AG09309 (cell line): ENCODE results near the gene CAV1.

ENCODE experiments used
- DNase-seq: peaks from one replicate; pipeline ENCODE4 v3.0.0-alpha.2; 2010; ENCODE audit warnings: low read depth
- H3K4me3 ChIP-seq: 2 replicates; pipeline ENCODE4 v1.5.1; 2011; ENCODE audit warnings: mild to moderate bottlenecking, low read depth, low read length, moderate library complexity; ENCODE audit not compliant: control insufficient read depth
- CTCF ChIP-seq: IDR thresholded peaks from 2 replicates; pipeline ENCODE4 v1.5.1; 2011; ENCODE audit warnings: mild to moderate bottlenecking, low read depth, low read length, inconsistent platforms; ENCODE audit not compliant: insufficient read depth, control insufficient read depth; ENCODE audit errors: missing control alignments

Gene CAV1

GRCh38 chr7:116538138-116538537, 13.3 kb downstream of the CAV1 start:
- DNase-seq, result no peak
- H3K4me3 ChIP-seq, result no peak overlapping the region
- no peak for TF ChIP-seq CTCF

- no peak for TF ChIP-seq CTCF
- H3K4me3 ChIP-seq, result no peak overlapping the region
- no peak for DNase-seq
Observed at GRCh38 chr7:116539879-116540278, 15.0 kb downstream of the CAV1 start.

GRCh38 chr7:116540743-116541142, 15.9 kb downstream of the CAV1 start:
- H3K4me3 ChIP-seq, result no peak overlapping the region
- DNase-seq, result no peak
- TF ChIP-seq CTCF, result no peak

- DNase-seq, result no peak
- no peak for TF ChIP-seq CTCF
- no peak overlapping the region for H3K4me3 ChIP-seq
Observed at GRCh38 chr7:116541951-116542350, 17.1 kb downstream of the CAV1 start.

GRCh38 chr7:116542618-116543017, 17.8 kb downstream of the CAV1 start:
- TF ChIP-seq CTCF, result no peak
- DNase-seq, result no peak
- H3K4me3 ChIP-seq, result no peak overlapping the region

GRCh38 chr7:116543664-116544063, 18.8 kb downstream of the CAV1 start:
- no peak for DNase-seq
- no peak overlapping the region for H3K4me3 ChIP-seq
- no peak for TF ChIP-seq CTCF

- DNase-seq, result no peak
Observed at GRCh38 chr7:116544487-116544886, 19.7 kb downstream of the CAV1 start.

More at GRCh38 chr7:116544487-116544886, 19.7 kb downstream of the CAV1 start:
- no peak for TF ChIP-seq CTCF
- no peak overlapping the region for H3K4me3 ChIP-seq
